Posterior cingulate gyrus (tissue), 11 donors: ENCODE results near the gene LYPD6B.

Experiments
- DNase-seq, 10 donors: peaks; one replicate each; pipeline versions ENCODE4 v3.0.0 to v3.0.0-alpha.2; 2020 to 2021; ENCODE audit warnings: mixed read lengths in 3 of 10
- intact Hi-C: fragments of 100-400 bp; cut with DNase I; formaldehyde crosslinking; loops from one replicate; pipeline ENCODE4 v1.15.1; 2023

The LYPD6B gene

GRCh38 chr2:149068225-149068995, 29.9 kb downstream of the LYPD6B start:
- no peak for DNase-seq

DNA sequence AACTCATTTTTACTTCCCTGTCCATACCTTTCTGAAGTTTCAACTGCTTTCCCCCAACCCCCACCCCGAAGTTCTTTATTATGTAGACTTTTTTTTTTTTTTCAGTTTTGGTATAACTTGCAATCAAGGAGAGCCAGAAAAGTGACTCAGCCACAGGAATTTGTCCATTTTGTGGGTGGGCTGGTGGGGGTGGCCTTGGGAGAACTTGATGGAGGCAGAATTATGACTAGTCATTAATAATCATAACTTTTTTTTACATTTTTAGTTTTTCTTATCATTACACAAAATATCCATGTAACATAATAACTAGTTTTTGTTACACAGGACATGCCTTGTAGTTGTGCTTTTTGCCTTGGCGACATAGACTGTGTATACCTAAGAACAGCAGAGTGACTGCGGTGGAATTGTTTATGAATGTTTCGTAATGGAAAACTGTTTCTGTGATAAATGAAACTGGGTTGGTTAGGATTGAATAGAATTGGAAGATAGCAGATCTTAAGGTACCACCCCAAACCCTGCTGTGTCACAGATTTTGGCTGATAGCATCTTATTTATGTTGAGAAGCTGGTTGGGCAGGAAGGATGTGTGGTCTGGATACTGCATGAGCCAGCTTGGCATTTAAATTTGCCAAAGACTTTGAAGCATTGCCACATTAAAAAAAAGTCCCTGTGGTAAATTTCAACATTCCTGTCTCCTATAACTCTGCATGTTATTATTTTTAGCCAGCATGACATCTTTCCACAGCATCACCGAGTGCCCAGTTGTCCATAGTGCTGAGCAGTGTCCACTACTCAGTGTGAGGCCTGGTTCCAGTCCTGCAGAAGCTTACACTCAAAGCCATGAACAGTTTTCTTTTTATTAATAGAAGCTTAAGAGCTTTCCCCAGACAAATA, 30.7 kb downstream of the LYPD6B start:
- DNase-seq = no peak
- intact Hi-C loops = no loop called here

More at GRCh38 chr2:149068225-149068995, 29.9 kb downstream of the LYPD6B start:
- intact Hi-C loops = no loop called here

DNA sequence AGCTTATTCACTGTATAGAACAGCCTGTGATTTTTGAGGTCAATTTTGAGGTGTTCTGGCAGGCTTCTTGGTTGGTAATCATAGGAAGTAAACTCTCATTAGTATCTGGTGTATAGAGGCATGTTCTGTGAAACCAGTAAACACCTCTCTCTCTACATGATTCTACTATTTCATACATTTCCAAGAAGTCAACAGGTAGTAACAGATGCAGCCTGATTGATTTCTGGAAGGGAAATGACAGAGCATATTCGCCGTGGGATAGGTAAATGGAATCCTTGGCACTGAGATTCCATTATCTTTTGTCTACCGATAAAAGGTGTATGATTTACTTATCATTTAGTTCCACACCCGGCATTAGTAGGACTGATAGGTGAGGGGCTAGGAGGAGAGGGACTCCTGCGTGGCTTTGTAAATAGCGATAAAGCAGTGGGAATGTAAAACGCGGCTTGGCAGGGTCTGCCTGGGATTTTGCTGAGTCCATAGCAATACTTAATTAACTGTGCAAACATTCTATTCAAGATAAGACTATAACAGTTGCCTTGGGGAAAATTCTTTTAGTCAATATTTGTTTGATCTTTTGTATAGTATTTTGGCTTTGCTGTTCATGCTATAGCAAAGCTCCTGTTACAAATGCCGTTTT, 32.3 kb downstream of the LYPD6B start:
- intact Hi-C loops = no loop called here

DNA sequence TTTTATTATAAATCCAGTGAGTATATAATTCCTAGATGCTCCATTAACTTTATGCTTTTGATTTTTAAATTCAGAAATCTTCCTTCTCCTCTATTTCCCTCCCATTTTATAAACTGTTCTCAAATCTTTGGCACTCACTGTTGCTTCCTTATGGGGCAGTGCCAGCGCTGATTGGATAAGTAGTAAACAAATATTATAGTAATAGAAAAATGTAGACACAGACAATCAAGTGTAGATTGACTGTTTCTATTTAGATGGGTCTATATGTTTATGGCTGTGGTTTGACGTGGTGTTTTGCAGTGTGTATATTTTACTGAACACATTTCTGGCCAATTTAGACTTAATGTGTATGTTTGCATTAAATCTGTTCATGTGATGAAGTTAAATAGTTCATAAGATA, 36.6 kb downstream of the LYPD6B start:
- DNase-seq = no peak
- intact Hi-C loops = no loop called here

More for the DNA sequence above, 32.3 kb downstream of the LYPD6B start:
- no peak for DNase-seq

- intact Hi-C loops = no loop called here
- no peak for DNase-seq
Measured at GRCh38 chr2:149075853-149076252, 37.4 kb downstream of the LYPD6B start.

- no peak for DNase-seq
Measured at GRCh38 chr2:149076863-149077412, 38.4 kb downstream of the LYPD6B start.

GRCh38 chr2:149077861-149078260, 39.4 kb downstream of the LYPD6B start:
- DNase-seq = no peak
- intact Hi-C loops = no loop called here

More at GRCh38 chr2:149076863-149077412, 38.4 kb downstream of the LYPD6B start:
- intact Hi-C loops = no loop called here

DNA sequence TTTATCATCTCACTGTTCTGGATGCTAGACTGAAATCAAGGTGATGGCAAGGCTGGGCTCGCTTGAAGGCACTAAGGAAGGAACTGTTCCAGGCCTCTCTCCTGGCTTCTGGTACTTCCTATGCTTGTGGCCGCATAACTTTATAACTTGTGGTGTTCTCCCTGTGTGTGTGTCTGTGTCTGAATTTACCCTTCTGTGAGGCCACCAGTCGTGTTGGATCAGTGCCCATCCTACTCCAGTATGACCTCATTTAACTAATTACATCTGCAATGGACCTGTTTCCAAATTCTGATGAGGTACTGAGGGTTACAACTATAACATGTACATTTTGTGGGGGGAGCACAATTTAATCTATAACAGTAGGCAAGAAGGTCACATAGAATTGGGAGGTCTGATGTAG, 41.6 kb downstream of the LYPD6B start:
- intact Hi-C loops = no loop called here
- no peak for DNase-seq

DNA sequence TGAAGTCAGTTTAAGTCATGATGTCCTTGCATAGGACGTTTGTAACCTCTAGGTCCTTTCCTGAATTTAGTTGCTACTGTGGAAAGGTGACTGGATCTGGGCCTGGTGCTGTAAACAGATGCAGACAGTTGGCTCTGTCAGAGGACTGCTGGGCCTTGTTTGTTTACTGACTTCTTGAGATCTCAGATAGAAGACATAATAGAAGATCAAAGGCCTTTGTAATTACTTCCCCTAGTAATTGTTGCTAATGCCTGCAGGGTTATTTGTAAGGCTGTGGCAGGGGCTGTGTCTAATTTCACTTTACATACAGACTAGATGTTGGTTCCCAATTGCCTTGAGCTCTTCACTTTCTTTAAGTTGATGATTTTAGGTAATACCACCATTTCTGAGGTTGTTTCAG, 42.5 kb downstream of the LYPD6B start:
- no peak for DNase-seq
- intact Hi-C loops = no loop called here

GRCh38 chr2:149082079-149082478, 43.6 kb downstream of the LYPD6B start:
- intact Hi-C loops = no loop called here
- DNase-seq = no peak

DNA sequence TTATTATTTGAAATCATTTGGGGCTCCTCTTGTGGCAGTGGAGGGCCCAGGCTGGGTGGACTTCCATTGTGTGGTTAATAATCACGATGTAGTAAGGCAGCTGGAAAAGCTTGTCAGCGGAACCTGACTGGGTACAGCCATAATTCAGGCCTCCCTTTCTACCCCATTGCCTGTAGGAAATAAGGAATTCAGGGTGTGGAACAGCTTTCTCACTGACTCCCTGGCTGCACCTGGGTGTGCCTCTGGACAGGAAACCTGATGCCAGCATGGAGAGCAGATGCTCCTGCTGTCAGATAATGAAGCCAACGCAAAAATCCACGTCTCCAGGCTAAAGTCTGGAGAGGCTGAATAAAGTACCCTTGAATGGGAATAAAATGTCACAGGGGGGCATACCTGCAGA, 44.2 kb downstream of the LYPD6B start:
- DNase-seq = no peak
- intact Hi-C loops = no loop called here

DNA sequence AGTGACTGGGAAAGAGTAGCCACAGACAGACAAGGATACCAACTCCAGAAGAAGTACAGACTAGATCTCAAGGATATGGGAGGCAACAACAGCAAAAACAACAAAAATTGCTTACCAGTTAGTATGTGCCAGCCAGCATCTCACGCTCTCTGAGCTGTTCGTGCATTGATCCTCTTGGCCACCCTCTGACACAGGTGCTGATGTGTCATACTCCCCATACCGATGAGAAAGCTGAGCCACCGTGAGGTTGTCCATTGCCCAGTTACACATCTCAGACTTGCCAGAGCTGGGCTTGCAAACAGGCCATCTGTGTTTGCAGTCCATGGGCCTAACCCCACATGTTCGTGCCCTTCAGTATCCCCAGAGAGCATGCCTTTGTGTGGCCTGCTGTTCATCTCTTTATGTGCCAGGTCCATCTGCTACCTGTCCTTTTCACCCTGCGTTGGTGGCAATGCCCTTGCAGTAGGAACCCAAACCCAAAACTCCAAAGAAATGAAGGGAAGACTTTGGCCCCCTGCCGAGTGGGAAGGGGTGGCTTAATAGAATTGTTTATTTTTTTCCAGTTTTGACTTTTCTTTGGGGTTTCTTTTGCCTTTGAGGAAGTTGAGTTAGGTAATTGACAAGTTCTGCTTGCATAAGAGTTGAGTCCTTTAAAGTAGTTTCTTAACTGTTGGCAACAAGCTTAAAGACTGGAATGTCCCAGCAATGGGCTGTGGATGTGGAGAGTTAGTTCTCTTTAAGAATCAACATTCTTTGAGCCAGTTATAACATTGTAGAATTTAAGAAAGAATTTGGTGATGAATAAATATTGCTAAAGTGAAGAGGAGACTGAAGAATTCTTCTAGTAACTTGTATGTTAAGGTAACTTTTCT, 46.7 kb downstream of the LYPD6B start:
- peak in 1 of 10 donors; percentile 67 for DNase-seq
- intact Hi-C loops = no loop called here

DNA sequence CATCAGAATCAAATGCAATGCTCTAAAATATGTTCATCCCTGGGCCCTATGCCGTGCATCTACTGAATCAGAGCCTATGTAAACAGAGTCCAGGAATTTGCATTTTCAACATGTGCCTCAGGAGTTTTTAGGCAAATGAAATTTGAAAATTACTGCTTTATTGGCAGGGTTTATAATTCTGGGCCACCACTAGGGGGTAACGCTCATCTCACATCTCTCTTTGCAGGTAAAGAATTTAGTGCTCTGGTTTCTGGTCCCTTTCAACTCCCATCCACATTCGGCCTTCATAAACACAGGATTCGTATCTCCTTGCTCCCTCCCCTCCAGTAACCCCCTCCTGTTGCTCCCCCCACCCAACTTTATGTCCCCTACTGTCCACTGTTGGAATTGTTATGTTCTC, 49.3 kb downstream of the LYPD6B start:
- intact Hi-C loops = no loop called here
- no peak for DNase-seq

- DNase-seq = no peak
- intact Hi-C loops = no loop called here
Measured at GRCh38 chr2:149089068-149089467, 50.6 kb downstream of the LYPD6B start.

DNA sequence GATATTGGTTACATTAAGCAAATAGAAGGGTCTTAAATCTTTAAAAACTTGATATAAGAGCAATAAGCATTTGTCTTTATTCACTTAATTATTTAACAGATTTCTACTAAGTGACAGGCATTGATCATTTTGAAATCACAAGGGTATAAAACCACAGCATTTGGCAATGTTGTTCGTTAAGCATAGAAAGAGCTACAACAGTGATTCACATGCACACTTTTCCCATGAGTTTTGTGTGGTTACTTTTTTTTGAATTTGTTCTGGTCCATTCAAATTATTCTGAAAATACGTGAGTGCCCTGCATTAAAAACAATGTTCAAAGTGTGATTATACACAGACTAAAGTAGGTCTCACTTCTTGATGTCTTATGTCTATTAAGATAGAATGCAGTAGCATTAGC, 52.2 kb downstream of the LYPD6B start:
- DNase-seq = no peak
- intact Hi-C loops = no loop called here

- DNase-seq = no peak
- intact Hi-C loops = no loop called here
Measured at GRCh38 chr2:149093579-149093978, 55.1 kb downstream of the LYPD6B start.

GRCh38 chr2:149094217-149095015, 55.9 kb downstream of the LYPD6B start:
- no peak for DNase-seq
- intact Hi-C loops = no loop called here

GRCh38 chr2:149098701-149099100, 60.2 kb downstream of the LYPD6B start:
- no peak for DNase-seq
- intact Hi-C loops = no loop called here

GRCh38 chr2:149099298-149099697, 60.8 kb downstream of the LYPD6B start:
- DNase-seq = no peak
- intact Hi-C loops = no loop called here
